Suppressor macrophage (primary cell): ENCODE data around the gene TRPC6.
"Not testable (repeated sequence)": the region's sequence is repeated elsewhere in the genome, so short reads cannot be mapped to it uniquely, and the experiment has no call there.

Experiments
- DNase-seq, 4 experiments: peaks; one replicate each; pipeline ENCODE4 v3.0.0-alpha.2; 2020 to 2022

TRPC6 gene

GRCh38 chr11:101448881-101449442, 134.8 kb downstream of the TRPC6 start:
- no peak for DNase-seq

- no peak for DNase-seq
Observed at GRCh38 chr11:101446726-101447125, 137.1 kb downstream of the TRPC6 start.

GRCh38 chr11:101446238-101446637, 137.6 kb downstream of the TRPC6 start:
- DNase-seq: no peak

- no peak for DNase-seq
Observed at GRCh38 chr11:101445761-101446160, 138.0 kb downstream of the TRPC6 start.

GRCh38 chr11:101444851-101445250, 139.0 kb downstream of the TRPC6 start:
- DNase-seq: no peak

GRCh38 chr11:101444164-101444563, 139.6 kb downstream of the TRPC6 start:
- DNase-seq: peak in 1 of 4 experiments; percentile 12

- DNase-seq: no peak
Observed at GRCh38 chr11:101442936-101443521, 140.8 kb downstream of the TRPC6 start.

- no peak for DNase-seq
Observed at GRCh38 chr11:101442171-101442570, 141.6 kb downstream of the TRPC6 start.

- no peak for DNase-seq
Observed at GRCh38 chr11:101441747-101442146, 142.1 kb downstream of the TRPC6 start.

GRCh38 chr11:101439488-101439887, 144.3 kb downstream of the TRPC6 start:
- DNase-seq: no peak

GRCh38 chr11:101438708-101439107, 145.1 kb downstream of the TRPC6 start:
- DNase-seq: not testable (repeated sequence)

GRCh38 chr11:101438126-101438525, 145.7 kb downstream of the TRPC6 start:
- no peak for DNase-seq

GRCh38 chr11:101436511-101437142, 147.2 kb downstream of the TRPC6 start:
- DNase-seq: peak in 3 of 4 experiments; percentile 2 to 10 (median 6)

GRCh38 chr11:101435408-101435973, 148.3 kb downstream of the TRPC6 start:
- no peak for DNase-seq

GRCh38 chr11:101434026-101434643, 149.7 kb downstream of the TRPC6 start:
- DNase-seq: no peak

GRCh38 chr11:101433151-101433550, 150.7 kb downstream of the TRPC6 start:
- DNase-seq: no peak

GRCh38 chr11:101429703-101430540, 153.9 kb downstream of the TRPC6 start:
- no peak for DNase-seq

GRCh38 chr11:101428918-101429317, 154.9 kb downstream of the TRPC6 start:
- DNase-seq: peak in 1 of 4 experiments; percentile 4

- DNase-seq: no peak
Observed at GRCh38 chr11:101407324-101407723, 176.5 kb downstream of the TRPC6 start.
